Amygdala (tissue), 56 donors: ENCODE data around the gene ORC4.

Experiments used
- DNase-seq, 56 donors: peaks; one replicate each; lab custom pipeline; 2025; lab: John Stamatoyannopoulos, UW

Gene ORC4

DNA sequence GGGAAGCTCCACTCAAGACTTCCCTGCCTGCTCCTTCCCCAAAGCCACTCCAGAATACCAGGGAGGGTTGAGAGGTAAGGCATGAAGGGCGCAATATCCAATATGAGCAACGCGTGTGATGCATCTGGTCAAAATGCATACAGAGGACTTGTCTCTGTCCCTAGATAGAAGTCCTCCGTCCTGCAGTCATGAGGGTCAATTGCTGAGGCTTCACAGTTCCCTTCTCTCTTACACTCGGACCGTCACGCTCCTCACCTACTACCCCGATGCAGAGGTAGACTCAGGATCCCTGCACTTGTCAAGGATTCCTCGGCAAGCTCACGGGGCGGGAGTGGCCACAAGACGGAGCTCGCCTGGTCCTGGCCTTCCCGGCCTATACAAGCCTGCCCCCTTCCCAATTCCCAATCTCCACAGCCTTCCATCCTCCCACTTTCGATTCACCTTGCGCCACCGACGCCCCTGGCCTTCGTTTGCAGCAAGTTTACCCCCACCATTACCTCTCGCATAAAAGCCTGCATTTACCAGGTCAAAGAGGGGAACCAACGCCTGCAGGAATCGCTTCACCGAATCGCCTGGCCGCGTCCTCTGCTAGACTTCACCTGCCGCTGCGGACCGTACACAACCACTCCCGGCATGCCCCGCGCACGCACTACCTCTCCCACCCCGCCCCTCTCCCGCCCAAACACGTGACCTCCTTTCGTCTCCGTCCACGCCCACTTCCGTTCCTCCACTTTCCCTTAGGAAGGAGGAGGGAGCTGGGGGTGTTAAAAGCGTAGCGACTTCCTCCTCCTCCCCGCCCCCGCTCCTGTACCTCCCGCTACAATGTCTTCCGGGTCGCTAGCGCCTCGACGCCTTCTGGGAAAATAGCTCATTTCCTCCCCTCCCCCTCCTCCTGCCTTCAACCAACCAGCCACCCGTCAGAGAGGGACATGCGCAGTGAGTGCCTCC, at the start of gene ORC4:
TSS of gene ORC4 (minus strand) at position 627 of the 948 bp plus-strand sequence. CDS start 44,779 bp downstream, outside the sequence.
- peak; percentile 71 to 100 (median 97) for DNase-seq

DNA sequence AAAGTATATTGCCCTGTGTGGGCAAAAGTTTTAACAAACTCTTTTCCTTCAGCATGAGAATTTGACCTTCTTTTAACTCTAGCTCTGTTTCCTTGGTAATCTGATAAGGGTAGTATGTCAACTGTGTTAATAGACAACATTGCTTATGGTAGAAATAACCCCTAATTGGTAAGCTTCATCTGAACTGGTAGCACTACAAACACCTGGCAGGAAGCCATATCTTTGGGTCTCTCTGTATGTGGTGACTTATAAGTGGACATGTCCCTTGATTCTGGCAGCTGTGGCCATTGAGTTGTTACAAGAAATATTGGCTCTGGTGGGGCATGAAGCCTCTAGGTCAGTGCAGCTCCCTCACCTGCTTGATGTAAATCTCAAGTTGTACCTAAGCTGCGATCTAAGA, 47.3 kb upstream of the ORC4 start:
- DNase-seq: no peak

DNA sequence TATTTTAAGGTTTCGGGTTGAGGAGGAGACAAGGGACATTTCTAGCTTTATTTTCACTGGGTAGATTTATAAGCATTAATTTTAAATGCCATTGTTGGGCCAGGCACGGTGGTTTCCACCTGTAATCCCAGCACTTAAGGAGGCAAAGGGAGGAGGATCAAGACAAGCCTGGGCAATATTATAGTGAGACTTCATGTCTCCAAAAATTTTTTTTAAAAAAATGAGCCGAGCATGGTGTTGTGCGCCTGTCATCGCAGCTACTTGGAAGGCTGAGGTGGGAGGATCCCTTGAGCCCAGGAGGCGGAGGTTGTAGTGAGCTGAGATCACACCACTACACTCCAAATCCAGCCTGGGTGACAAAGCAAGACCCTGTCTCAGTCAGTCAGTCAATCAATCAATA, 45.4 kb upstream of the ORC4 start:
- no peak for DNase-seq

DNA sequence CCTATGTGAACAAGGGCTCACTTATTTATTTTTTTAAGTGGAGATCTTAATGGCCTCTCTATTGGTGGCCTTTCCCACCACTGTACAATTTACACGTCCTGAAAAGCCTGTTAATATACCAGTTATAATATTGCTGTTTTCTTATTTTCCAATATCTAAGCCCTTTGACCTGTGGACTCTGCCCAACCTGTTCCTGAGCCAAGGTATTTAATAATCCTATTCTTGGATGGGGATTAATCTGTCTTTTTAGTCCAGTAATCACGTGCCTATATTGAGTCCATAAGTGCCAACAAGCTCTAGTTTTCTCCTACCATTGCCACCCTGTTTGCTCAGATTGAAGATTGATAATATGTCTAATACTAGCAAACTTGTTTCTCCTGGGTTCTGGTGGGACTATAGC, 43.1 kb upstream of the ORC4 start:
- DNase-seq: no peak

DNA sequence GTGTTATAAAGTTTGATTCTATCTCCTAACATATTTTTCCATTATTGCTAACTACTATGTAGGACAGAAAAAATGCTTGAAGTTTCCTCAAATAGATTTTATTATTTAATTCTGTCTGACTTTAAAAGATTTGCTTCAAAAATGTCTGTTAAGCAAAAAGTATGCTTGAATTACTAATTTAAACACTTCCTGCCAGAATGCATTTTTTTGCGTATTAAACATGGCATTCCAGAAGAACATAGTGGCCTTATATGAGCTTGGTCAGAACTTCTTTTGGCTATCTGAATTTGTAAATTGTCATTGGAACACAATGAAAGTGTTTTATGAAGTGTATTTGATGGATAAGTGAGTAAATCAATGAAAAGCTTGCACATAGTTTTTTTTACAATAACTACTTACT, 38.1 kb upstream of the ORC4 start:
- DNase-seq: no peak

DNA sequence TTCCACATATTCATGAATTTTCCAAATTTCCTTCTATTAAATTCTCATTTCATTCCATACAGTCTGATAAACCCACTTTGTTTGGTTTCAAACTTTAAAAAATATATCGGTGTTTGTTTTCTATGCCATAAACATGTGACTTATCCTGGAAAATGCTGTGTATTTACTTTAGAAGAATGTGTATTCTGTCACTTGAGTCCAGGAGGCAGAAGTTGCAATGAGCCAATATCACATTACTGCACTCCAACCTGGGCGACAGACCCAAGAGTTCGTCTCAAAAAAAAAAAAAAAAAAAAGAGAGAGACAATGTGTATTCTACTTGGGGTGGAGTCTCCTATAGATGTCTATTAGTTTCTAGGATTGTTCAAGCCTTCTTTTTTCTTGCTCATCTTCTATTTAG, 32.1 kb upstream of the ORC4 start:
- no peak for DNase-seq

DNA sequence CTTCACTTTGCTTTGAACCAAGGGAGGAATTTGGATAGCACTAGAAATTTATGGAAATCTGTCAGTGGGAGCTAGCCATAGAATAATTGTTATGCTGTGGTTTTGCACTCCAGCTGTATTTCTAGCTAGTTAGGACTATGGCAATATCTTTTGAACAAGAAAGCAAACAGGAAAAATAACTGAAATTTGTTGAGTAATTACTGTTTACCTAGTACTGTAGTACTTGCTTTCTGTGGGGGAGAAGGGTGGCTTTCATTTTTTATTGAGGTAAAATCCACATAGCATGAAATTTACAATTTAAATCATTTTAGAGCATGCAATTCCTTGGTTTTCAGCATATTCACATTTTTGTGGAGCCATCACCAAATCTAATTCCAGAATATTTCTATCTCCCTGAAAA, 28.7 kb upstream of the ORC4 start:
- DNase-seq: no peak

DNA sequence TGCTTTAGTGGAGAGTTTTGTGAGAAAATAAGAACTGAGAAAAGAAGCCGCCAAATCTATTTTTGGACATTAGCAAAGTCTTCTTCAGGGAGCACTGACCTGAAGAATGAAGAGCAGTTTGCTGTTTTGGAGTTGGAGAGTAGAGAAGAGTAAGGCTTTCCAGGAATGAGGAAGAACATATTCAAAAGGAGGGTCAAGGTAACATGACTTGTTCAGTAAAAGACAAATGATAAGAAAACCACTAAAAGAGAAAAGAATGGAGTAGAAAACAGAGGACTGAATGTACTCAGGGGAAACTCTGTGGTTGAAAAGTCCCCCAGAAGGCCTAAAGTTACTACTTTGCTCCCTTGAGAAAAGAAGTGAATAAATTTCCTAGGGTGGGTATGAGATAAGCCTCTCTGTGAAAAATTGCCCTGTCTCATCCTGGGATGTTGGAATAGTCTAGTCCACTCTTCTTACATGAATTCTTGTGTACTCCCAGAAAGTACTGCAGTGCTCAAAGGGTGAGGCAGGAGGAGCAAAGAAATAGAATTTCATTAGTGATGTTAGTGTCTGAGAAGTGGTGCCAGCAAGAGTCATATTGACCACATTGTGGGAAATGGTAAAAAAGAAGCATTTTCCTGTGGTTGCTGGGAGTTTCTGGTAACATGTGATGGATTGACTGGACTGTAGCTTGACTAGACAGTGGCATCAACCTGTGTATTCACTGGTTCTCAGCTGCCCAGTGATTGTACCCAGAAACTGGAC, 28.1 kb upstream of the ORC4 start:
- no peak for DNase-seq

DNA sequence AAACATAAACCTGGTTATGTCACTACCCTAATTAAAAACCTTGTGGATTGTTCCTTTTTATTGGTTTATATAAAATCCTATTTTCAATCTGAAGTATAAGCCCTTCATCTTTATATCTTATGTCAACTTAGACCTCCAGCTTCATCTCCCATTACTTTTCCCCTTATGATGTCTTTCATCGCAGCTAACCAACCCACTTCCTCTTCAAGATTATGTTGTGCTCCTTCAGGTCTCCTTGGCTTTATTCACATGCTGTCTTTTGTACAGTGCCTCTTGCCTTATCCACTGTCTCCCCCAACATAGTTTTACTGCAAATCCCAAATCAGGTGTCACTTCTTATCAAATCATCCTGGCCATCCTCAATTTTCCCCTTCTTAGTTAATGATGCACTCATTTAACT, 26.3 kb upstream of the ORC4 start:
- DNase-seq: no peak

DNA sequence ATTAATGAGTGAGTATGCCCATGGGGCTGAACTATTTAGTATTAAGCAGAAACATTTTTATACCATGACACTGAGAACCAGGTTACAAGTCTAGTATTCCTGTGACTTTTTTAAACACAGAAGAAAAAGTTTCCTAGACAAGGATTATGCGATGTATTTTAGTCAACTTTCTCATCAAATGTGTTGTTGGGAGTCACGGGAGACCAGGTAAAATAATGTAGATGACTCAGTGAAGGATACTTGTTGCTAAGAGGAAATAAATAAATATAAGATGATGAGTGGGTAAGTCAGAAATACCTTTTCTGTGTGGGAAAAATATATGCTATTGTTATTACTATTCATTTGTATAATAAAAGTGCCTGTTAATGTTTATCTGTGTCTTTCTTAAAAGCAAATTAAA, 23.8 kb upstream of the ORC4 start:
- no peak for DNase-seq

DNA sequence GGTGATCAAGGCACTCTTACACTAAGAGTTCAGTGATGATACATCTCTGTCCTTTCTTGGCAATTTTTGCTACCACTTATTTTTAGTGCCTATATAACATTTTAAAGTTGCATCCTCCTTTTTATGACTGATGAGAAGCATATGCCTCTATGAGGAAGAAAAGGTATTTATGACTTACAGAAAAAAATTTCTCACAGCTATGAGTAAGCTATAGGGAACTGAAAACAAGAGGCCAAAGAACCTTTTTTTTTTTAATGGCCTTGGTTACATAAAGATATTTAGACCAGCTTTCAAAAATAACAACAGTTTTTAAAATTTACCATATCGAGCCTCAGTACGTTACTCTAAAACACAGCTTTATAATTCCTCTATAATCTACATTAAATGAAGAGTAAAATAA, 21.7 kb upstream of the ORC4 start:
- no peak for DNase-seq

DNA sequence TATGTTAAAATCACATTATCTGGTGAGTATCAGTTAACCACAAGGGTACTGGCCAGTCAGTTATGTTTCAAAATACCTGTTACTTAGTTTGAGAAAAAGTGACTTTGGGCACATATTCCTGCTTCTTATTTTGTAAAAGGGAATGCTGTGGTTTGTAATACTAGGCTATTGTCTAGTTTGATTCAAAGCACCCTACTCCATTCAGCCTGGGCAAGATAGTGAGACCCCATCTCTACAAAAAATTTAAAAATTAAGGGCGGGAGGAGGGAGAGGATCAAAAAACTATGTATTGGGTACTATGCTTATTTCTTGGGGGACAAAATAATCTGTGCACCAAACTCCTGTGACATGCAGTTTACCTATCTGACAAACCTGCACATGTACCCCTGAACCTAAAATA, 19.2 kb upstream of the ORC4 start:
- DNase-seq: no peak

DNA sequence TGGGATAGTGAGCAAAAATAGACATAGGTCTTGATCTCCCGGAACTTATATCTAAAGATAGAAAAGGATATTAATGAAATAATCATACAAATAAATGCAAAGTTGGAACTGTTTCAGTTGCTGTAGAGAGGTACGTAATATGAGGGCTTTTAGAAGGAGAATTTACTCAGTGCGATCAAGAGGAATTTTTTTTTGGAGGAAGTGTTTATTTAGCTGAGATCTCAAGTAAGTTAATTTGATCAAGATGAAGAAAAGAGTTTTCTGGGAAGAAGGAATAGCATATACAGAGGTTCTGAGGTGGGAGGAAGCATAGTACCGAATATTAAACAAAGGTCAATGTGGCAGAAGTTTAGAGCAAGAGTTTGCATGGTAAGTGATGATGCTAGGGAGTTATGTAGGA, 11.7 kb upstream of the ORC4 start:
- DNase-seq: no peak

DNA sequence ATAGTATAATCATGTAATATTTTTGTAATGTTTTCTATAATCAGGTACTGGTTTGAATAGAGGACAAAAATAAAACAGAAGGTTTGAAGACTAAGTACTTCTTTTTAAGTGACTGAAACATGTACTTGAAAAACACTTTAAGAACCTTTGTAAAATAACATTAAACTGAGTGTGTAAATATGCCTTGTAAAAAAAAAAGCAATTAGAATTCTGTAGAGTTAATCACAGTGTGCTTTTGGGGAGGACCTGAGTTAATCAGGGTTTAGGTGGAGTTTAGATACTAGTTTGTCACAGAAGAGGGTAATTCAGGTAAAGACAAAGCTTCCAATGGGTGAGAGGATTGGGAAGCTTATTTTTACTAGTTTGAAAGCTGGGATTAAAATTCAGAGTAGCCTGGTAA, 10.6 kb upstream of the ORC4 start:
- no peak for DNase-seq

DNA sequence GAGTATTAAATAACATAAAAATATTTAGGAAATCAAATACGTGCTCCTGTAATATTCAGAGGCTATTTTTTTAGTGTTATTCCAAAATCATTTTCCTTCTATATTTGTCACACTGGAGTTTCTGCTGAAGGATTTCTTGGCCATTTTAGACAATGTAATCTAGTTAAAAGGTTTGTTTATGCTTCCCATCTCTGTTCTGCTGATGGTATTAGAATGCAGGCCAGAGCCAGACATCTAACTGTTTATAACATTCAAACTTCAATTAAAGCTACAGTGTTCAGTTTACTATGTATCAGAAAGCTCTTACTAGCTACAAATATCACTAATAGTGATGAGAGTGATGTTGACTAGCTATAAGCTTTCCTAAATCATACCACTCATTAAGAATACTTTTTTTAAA, 8.2 kb upstream of the ORC4 start:
- DNase-seq: no peak

DNA sequence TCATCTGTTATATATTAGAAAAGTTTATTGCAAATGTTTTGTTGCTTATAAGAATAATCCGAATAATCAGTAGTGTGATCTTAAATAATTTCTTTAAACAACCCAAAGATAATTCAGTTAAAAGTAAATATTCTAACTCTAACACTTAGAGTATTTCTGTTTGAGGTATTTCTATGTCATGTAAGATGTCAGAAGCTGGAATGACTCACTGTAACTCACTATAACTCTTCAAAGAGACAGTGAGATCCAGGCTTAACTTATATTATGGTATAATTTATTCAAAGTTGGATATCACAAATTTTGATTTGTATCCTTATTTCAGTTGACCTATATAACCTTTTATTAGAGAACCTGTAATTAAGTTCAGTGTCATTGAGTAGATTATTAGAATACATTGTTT, 7.3 kb upstream of the ORC4 start:
- no peak for DNase-seq

DNA sequence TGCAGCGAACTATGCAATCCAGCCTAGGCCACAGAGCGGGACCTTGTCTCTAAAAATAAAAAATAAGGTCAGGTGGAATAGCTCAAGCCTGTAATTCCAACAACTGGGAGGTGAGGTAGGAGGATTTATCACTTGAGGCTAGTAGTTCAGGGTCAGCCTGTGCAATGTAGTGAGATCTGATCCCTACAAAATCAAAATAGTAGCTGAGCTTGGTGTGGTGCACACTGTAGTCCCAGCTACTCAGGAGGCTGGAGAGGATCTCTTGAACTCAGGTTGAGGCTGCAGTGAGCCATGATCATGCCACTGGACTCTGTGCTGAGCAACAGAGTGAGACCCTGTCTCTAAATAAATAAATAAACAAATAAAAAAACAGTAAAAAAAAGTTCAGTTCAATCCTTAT, 6.0 kb upstream of the ORC4 start:
- DNase-seq: no peak

DNA sequence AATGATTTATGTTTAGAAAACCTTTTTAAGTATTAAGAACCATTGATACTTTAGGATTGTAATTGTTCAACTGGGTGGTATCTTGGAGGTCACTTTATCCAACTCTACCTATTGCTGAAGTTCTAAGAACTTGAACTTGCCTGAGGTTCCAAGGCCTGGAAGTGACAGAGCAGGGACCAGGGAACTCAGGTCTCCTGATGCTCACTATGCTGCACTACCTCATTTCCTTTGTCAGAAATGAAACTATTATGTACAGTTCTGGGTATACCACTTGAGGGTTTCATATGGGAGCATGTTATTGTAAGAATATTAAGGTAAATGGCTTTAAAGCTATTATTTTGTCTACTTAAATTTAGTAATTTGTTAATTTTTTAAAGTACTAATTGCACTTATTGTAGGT, 3.3 kb upstream of the ORC4 start:
- DNase-seq: no peak

DNA sequence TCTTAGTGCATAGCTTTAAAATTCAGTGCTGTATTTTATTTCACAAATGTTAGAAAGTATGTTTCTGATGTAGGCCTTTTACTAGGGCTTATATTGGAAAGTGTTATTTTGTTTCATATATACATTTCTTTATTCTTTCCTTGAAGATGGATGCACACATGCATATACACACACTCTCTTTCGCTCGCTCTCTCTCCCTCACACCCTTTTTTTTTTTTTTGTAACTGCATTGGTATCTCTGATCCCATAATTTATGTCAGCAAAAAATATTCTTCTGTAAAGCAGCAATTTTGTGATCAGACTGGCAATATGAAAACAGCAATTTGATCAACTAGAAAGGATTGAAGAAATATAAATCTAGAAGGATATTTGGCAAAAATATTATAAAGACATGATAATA, 2.3 kb upstream of the ORC4 start:
- no peak for DNase-seq

DNA sequence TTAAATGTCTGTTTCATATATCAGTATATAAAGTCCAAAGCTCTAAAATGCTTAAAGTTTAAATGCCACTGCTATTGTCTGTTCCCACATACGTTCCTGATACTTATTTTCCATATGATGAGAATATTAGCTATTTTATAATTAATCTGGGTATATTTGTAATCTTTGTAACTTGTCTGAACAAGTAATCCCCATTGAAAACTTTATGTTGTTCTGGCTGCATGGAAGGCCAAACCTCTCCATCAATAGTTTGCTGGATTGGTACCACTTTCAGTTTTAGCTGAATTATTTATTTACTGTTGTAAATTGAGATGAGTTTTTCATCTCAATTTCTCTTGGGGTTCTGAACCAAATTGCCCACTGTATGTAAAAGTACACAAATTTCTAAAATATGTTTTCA, 1.8 kb upstream of the ORC4 start:
- DNase-seq: no peak

DNA sequence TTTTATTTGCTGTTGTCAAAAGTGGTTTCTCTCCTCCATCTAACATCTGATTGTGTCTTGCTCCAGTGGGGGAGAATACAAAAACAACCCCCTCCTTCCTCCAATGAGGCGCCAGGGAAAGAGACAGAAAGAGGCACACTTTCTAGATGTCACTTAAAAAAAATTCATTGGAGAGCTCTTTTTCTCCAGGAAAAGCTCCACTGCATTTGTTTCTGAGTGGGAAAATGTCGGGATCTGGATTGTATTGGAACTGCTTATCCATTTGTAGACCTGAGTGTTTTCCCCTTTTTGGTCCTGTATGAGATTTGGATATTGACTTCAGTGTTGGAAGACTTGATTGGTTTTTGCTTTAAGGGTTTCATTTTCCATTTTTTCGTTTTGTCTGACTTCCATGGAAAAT, 1.3 kb upstream of the ORC4 start:
- DNase-seq: no peak
